ENCODE measurements around the gene ANKRD13B.

The ANKRD13B gene

GRCh38 chr17:29584452-29585079 is 8.4 kb upstream of the ANKRD13B start:
- no peak overlapping the region for H3K27ac ChIP-seq
- TF ChIP-seq ZFX (IDR thresholded peaks at IDR 0.05; ENCODE audit: borderline replicate concordance): no peak
- TF ChIP-seq, protein P1, sequence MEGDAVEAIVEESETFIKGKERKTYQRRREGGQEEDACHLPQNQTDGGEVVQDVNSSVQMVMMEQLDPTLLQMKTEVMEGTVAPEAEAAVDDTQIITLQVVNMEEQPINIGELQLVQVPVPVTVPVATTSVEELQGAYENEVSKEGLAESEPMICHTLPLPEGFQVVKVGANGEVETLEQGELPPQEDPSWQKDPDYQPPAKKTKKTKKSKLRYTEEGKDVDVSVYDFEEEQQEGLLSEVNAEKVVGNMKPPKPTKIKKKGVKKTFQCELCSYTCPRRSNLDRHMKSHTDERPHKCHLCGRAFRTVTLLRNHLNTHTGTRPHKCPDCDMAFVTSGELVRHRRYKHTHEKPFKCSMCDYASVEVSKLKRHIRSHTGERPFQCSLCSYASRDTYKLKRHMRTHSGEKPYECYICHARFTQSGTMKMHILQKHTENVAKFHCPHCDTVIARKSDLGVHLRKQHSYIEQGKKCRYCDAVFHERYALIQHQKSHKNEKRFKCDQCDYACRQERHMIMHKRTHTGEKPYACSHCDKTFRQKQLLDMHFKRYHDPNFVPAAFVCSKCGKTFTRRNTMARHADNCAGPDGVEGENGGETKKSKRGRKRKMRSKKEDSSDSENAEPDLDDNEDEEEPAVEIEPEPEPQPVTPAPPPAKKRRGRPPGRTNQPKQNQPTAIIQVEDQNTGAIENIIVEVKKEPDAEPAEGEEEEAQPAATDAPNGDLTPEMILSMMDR (IDR thresholded peaks at IDR 0.05): no peak

GRCh38 chr17:29585080-29585751 is 7.7 kb upstream of the ANKRD13B start:
- H3K27ac ChIP-seq: no peak overlapping the region
- TF ChIP-seq, protein P1 (IDR thresholded peaks at IDR 0.05): no peak
- TF ChIP-seq ZFX (IDR thresholded peaks at IDR 0.05; ENCODE audit: borderline replicate concordance): no peak

GRCh38 chr17:29586676-29587469 is 6.1 kb upstream of the ANKRD13B start:
- peak overlapping the region; percentile 39 for H3K27ac ChIP-seq
- TF ChIP-seq, protein P1 (IDR thresholded peaks at IDR 0.05): no peak
- no peak for TF ChIP-seq ZFX (IDR thresholded peaks at IDR 0.05; ENCODE audit: borderline replicate concordance)

DNA sequence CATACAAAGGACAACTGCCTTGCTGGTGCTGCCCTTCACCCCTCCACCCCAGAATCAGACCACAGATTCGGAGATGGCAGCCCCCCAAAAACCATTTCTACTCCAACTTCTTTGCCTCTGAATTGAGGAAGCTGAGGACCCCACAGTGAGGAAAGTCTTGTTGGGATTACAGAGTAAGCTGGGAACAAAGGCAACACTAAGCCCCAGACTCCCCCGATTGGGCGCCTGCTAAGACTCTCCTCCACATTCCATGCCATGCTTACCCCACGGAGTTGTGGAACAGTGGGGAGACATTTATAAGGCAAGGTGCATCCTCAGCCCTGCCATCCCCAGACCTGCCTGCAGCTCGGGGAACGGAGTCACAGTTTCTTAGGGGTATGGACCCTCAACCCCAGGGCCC is 5.3 kb upstream of the ANKRD13B start:
- peak overlapping the region; percentile 98; the same call in 1 of the 2 replicates for H3K27ac ChIP-seq
- TF ChIP-seq, protein P1 (IDR thresholded peaks at IDR 0.05): no peak

DNA sequence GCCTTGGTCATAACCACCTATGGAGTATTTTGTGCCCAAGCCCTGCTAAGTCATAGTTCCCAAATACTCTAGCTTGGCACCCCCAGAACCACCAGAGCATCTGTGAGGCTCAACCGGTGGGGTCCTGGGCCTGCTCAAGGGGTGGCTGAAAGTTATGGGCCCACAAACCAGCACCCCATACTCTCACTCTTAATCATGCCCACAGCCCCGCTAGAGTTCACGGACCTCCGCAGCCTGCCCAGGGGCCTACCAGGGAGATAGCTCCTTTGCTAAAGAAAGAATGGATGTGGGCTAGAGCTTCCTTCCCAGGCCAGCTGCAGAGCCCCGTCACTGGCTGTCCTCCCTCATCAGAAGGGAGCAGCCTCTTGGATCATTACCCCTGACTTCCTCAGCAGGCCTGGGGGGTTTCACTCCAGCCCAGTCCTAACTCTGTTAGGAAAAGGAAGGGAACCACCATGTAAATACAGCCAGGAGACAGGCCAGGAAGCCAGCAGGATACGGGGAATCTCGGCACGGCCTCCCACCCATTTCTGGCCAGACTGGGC is 4.8 kb upstream of the ANKRD13B start:
- TF ChIP-seq ZFX (IDR thresholded peaks at IDR 0.05; ENCODE audit: borderline replicate concordance): no peak
- TF ChIP-seq, protein P1 (IDR thresholded peaks at IDR 0.05): no peak
- H3K27ac ChIP-seq: peak overlapping the region; percentile 98

DNA sequence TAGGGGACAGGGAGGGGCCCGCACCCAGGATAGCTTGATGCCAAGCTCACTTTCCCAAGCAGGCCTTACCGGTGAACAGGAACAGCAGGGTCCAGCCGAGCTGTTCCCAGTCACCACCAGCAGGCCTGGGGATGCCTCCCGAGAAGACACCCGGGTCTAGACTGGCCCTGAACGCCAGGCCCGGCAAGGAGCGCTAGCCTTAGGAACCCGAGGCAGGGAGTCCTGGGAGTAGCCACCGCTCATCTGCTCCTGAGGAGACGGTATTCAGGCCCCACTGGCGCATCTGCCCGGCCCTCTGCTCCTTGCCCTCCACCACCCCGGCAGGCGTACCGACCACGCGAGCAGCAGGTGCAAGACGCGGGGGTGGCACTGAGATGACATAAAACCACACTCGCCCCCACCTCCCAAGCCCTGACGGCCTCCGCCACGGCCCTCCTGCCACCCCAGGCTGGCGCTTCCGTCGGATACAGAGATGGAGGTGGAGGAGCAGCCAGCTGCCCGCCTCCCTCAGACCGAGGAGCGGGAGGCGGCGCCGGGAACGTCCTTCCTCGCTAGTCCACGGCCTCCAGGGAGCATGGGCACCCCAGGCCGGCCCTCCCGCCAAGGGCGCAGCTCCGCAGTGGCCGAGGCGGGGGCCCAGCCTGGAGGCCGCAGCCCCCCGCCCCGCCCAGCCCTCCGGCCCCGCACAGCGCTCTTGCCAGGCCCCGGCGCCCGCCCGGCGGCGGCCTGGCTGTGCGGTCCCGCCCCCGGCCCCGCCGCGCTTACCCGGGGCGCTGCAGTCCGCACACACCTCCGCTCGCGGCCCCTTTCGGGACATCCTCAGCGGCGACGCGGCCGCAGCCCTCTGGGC is 4.1 kb upstream of the ANKRD13B start:
- H3K27ac ChIP-seq: peak overlapping the region; percentile 98
- no peak for TF ChIP-seq ZFX (IDR thresholded peaks at IDR 0.05; ENCODE audit: borderline replicate concordance)
- TF ChIP-seq, protein P1 (IDR thresholded peaks at IDR 0.05): no peak
